Omental fat pad (tissue), 4 donors: ENCODE data around the gene GALNT13. TPM values are rescaled to one million over a fixed set of nuclear protein-coding genes. Genes with fewer than 3 reads are reported as not detected.
A peak's percentile ranks its signal among the peaks of the same experiment; 100 is the strongest.

Experiments used
- ATAC-seq: fragments of 150-250 bp; one replicate; pipeline ENCODE4 v1.9.1; 2016; ENCODE audit warnings: mild to moderate bottlenecking, moderate library complexity; ENCODE audit not compliant: low FRiP score
- DNase-seq: peaks from one replicate; pipeline ENCODE4 v3.0.0-alpha.2; 2019; ENCODE audit warnings: low spot score
- CTCF ChIP-seq, 3 donors: fragments of 450-650 bp; IDR thresholded peaks; one replicate each; pipeline ENCODE4 v1.5.1; 2016 to 2017; ENCODE audit warnings: antibody characterized with exemption in 3 of 3, mild to moderate bottlenecking in 3 of 3, moderate library complexity in 2 of 3
- total RNA-seq, 4 donors: library from RNA; depleted of rRNA; stranded (reverse); fragments of >200 nt; gene quantifications; one replicate each; pipeline ENCODE4 v1.1.0, GENCODE V29; 2016

The GALNT13 gene
- total RNA-seq, 4 donors from 2014 or later = 0.38 to 1.8 (median 0.54) TPM

- ATAC-seq = no peak
- no peak for TF ChIP-seq CTCF (IDR thresholded peaks at IDR 0.05)
- DNase-seq = no peak
These were observed 1.4 kb upstream of the GALNT13 start for GRCh38 chr2:153870308-153870707.

DNA sequence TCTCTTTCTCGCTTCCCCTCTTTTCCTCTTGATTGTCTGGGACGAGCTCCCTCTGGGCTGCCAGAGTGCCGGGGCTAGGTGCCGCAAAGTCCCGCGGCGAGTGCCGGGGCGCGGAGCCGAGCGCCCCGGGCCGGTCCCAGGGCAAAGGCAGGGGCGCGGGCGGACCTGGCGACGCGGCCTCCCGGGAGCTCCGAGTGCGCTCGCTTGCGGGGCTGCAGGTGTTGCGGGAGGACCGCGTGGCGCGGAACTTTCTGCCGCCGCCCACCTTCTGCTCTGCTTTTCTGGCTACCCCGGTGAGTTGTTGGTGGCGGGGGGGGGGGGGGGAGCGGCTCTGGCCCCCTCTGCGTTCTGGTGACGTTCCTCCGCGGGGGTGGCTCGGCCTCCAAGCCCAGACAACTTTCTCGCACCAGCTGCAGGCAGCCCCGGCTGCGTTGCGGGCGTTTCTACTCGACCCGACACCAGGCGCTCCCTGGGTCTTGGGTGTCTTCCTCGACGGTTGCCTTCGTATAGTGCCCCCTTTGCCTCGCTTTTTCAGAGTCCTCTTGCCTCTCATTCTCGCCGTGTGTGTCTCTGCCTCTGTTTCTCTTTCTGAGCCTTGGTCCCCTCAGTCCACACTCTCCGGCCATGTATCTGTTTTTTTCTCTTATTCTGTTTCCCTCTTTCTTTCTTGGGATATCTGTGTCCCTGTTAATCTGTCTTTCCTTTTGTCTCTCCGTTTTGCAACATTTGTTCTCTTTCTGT is 759 bp downstream of the GALNT13 start:
- ATAC-seq = peak; percentile 30
- DNase-seq = no peak
- TF ChIP-seq CTCF (IDR thresholded peaks at IDR 0.05) = no peak

DNA sequence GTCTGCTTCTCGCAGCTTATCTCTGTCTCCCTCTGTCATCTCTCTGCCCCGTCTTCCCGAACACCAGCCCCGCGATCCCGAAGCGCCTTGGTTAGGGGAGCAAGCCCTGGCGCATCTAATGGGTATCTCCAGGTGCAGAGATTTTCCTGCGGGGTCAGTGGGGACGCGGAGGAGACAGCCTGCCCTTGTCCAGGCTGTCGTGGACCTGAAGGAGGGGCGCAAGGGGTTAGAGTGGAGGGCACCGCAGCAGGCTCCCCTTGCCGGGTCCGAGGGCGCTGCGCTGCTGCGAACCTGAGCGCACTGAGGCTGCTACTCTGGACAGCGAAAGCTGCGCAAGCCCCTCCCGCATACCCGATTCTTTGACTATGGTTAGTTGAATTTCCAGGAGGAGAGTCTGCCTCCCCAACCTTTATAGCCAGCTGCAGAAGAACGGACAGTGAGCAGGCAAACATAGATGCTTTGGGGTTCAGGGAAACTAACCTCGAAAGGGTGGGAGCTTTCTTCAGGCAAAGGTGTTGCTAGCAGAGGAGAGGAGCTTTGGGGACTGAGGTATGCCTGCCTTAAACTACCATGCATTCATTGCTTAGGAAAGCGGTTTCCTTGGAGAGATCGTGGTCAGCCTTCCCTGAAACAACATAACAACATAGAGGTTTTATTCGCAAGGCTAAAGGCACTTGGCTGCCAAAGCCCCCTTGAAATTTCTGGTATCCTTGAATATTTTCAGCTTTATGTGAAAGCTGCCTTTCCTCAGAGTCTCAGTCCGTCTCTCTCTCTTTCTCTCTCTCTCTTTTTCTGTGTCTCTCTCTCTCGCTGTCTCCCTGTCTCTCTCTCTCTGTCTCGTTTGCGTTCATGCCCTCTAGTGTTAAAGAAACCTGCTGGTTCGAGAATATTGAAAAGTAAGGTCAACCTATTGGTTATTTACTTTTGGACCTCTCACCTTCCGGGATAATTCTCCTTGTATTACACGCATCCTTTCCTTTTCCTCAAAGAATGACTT is 1.6 kb downstream of the GALNT13 start:
- DNase-seq (no peak), ATAC-seq (no peak)
- TF ChIP-seq CTCF (IDR thresholded peaks at IDR 0.05) = no peak

DNA sequence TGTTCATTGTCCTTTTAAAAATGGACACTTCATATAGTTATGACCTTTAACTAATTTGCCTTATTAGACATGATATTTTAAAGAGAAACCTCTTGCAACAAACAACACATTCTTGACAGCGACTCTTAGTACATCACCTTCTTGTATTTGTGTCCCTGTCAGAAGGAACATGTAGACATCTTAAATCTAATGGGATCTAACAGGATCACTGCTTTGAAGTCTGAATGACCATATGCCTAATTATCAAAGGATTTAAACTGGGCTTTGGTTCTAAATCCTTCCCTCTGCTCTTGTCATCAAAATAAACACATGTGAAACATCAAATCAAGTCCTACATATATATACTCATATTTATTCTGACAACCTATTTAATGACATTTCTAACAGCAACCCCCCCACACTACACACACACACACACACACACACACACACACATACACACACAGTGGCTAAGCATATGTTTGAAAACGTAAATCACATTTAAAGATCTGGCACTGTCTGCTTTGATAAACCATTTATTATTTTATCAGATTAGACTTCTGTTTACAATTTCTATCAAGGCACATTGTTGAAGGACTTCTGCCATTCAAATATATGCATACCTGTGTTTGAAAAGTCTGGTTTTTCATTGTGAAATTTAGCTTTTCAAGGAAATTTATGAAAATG is 4.2 kb downstream of the GALNT13 start:
- no peak for ATAC-seq
- no peak for TF ChIP-seq CTCF (IDR thresholded peaks at IDR 0.05)
- DNase-seq = no peak

DNA sequence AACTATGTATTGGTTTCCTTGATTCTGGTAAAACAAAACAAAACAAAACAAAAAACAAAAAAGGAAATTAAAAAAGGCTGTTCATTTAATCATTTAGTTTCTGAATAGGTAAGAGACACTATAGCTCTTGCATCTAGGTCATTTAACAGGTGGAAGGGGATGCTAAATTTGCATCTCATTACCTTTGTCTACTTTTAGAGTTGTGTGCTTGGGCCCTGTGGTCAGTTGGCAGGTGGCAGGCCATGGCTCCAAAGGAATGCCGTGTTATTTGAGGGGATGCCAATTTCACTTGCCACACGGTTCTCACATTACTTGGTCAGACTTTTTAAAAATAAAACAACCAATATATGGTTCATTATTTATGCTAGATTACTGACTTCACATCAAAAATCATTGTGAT is 9.2 kb downstream of the GALNT13 start:
- no peak for TF ChIP-seq CTCF (IDR thresholded peaks at IDR 0.05)
- ATAC-seq = no peak

DNA sequence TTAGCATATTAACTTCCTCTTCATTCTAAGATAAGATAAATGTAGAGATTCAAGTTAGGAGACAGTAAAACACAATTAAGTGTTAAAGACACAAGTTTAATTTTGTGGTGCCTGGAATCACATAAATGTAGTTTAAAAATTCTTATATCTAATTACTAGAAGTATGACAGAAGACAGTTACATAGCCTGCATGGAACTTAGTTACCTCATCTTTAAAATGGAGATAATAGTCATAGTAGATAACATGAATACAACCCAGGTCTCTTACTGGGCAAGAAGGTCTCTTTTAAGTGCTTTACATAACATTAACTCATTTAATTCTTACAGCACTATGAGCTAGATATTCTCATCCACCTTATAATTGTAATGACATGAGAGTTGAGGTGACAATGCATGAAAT is 15.1 kb downstream of the GALNT13 start:
- ATAC-seq = no peak
- no peak for TF ChIP-seq CTCF (IDR thresholded peaks at IDR 0.05)
- no peak for DNase-seq

More for the DNA sequence above, 9.2 kb downstream of the GALNT13 start:
- no peak for DNase-seq
